T-helper 1 cell treated with Interleukin-12 subunit alpha and Interleukin-12 subunit beta and Interleukin-4 antibody, amounts not matched to agents 30 ng/mL and 1 ng/mL, for 36 hours (primary cell): ENCODE results near the gene ITPKB. TPM values are rescaled to one million over a fixed set of nuclear protein-coding genes. Genes with fewer than 3 reads are reported as not detected.

Source experiments
- intact Hi-C: fragments of 100-400 bp; cut with micrococcal nuclease; formaldehyde crosslinking; loops from one replicate; pipeline ENCODE4 v1.15.1; 2024
- total RNA-seq: library from RNA; stranded (reverse); gene quantifications from 2 replicates; pipeline ENCODE4 v1.2.3, GENCODE V29; 2022

ITPKB gene
- total RNA-seq, 1 donor from 2014 or later: 45.3 TPM

- intact Hi-C loops: no loop called here
Observed at GRCh38 chr1:226596531-226597165, 142.4 kb downstream of the ITPKB start.

GRCh38 chr1:226593541-226593940, 145.5 kb downstream of the ITPKB start:
- intact Hi-C loops: no loop called here

GRCh38 chr1:226590614-226591013, 148.5 kb downstream of the ITPKB start:
- intact Hi-C loops: no loop called here

- intact Hi-C loops: no loop called here
Observed at GRCh38 chr1:226589008-226589733, 149.9 kb downstream of the ITPKB start.

- intact Hi-C loops: no loop called here
Observed at GRCh38 chr1:226588484-226588883, 150.6 kb downstream of the ITPKB start.

GRCh38 chr1:226586650-226587422, 152.2 kb downstream of the ITPKB start:
- intact Hi-C loops: no loop called here

GRCh38 chr1:226586116-226586515, 153.0 kb downstream of the ITPKB start:
- intact Hi-C loops: no loop called here

GRCh38 chr1:226584164-226584563, 154.9 kb downstream of the ITPKB start:
- intact Hi-C loops: no loop called here

GRCh38 chr1:226582966-226583365, 156.1 kb downstream of the ITPKB start:
- intact Hi-C loops: no loop called here

Other genes with a start within 250 kb of the ITPKB start
- gene STUM, start 190.5 kb downstream of the ITPKB start, total RNA-seq: not detected in 2 replicates
- gene PSEN2, start 131.3 kb upstream of the ITPKB start, total RNA-seq: 12.8 and 14.7 TPM in 2 replicates
- 32.4 and 32.7 TPM in 2 replicates for gene COQ8A, start 201.0 kb upstream of the ITPKB start, total RNA-seq